Measurements from ENCODE around the gene RASGRF1.
"Not testable (repeated sequence)": the region's sequence is repeated elsewhere in the genome, so short reads cannot be mapped to it uniquely, and the experiment has no call there.

The RASGRF1 gene

GRCh38 chr15:78928616-78929093 lies 161.9 kb downstream of the RASGRF1 start:
- no peak for DNase-seq

- DNase-seq, result not testable (repeated sequence)
Observed at GRCh38 chr15:78928176-78928575, 162.4 kb downstream of the RASGRF1 start.

GRCh38 chr15:78927077-78927790 lies 163.3 kb downstream of the RASGRF1 start:
- DNase-seq, result no peak

GRCh38 chr15:78925956-78926743 lies 164.4 kb downstream of the RASGRF1 start:
- DNase-seq, result no peak

- DNase-seq, result no peak
Observed at GRCh38 chr15:78925076-78925624, 165.4 kb downstream of the RASGRF1 start.

GRCh38 chr15:78923480-78924360 lies 166.9 kb downstream of the RASGRF1 start:
- DNase-seq, result no peak

GRCh38 chr15:78923015-78923414 lies 167.6 kb downstream of the RASGRF1 start:
- DNase-seq, result no peak

GRCh38 chr15:78922527-78922926 lies 168.1 kb downstream of the RASGRF1 start:
- DNase-seq, result no peak

GRCh38 chr15:78921940-78922339 lies 168.6 kb downstream of the RASGRF1 start:
- no peak for DNase-seq

GRCh38 chr15:78921517-78921916 lies 169.1 kb downstream of the RASGRF1 start:
- DNase-seq, result no peak

GRCh38 chr15:78917888-78918287 lies 172.7 kb downstream of the RASGRF1 start:
- DNase-seq, result no peak

GRCh38 chr15:78916088-78916487 lies 174.5 kb downstream of the RASGRF1 start:
- DNase-seq, result no peak

GRCh38 chr15:78915341-78916087 lies 175.1 kb downstream of the RASGRF1 start:
- DNase-seq, result no peak

- DNase-seq, result no peak
Observed at GRCh38 chr15:78914027-78914764, 176.4 kb downstream of the RASGRF1 start.

GRCh38 chr15:78913012-78913411 lies 177.6 kb downstream of the RASGRF1 start:
- DNase-seq, result no peak

GRCh38 chr15:78912316-78912715 lies 178.3 kb downstream of the RASGRF1 start:
- no peak for DNase-seq

- no peak for DNase-seq
Observed at GRCh38 chr15:78910271-78910670, 180.3 kb downstream of the RASGRF1 start.
